Glutamatergic neuron (in vitro differentiated cells): ENCODE data around the gene ADCY2. TPM values are rescaled to one million over a fixed set of nuclear protein-coding genes. Genes with fewer than 3 reads are reported as not detected.

Experiments used
- DNase-seq: peaks from one replicate; pipeline ENCODE4 v3.0.0; 2022
- H3K27ac Mint-ChIP-seq: one replicate; pipeline ENCODE4 v1.8.0; 2020; ENCODE audit warnings: mild to moderate bottlenecking, mixed read lengths, inconsistent platforms; ENCODE audit not compliant: unreplicated experiment
- H3K27me3 Mint-ChIP-seq: one replicate; pipeline ENCODE4 v1.8.0; 2020; ENCODE audit warnings: mild to moderate bottlenecking, moderate library complexity, mixed read lengths, inconsistent platforms; ENCODE audit not compliant: unreplicated experiment
- H3K36me3 Mint-ChIP-seq: one replicate; pipeline ENCODE4 v1.8.0; 2020; ENCODE audit warnings: mild to moderate bottlenecking, mixed read lengths, inconsistent platforms; ENCODE audit not compliant: unreplicated experiment
- H3K4me1 Mint-ChIP-seq: one replicate; pipeline ENCODE4 v1.8.0; 2020; ENCODE audit warnings: mild to moderate bottlenecking, low read depth, mixed read lengths, inconsistent platforms; ENCODE audit not compliant: unreplicated experiment
- H3K4me3 Mint-ChIP-seq: one replicate; pipeline ENCODE4 v1.8.0; 2020; ENCODE audit warnings: mild to moderate bottlenecking, mixed read lengths, inconsistent platforms; ENCODE audit not compliant: unreplicated experiment
- H3K9me3 Mint-ChIP-seq: one replicate; pipeline ENCODE4 v1.8.0; 2020; ENCODE audit warnings: mild to moderate bottlenecking, moderate library complexity, mixed read lengths, inconsistent platforms; ENCODE audit not compliant: unreplicated experiment
- total RNA-seq: library from RNA; stranded (reverse); fragmentation: NEBNext Ultra II Directional; extraction: Animal tissue kit (Norgen Biotek cat#: 25700); gene quantifications from one replicate; pipeline ENCODE4 v1.2.1, GENCODE V29; 2021; ENCODE audit not compliant: unreplicated experiment
- TF ChIP-seq, protein P1 (sequence below): fragments of 200-600 bp; sonication (generic); IDR thresholded peaks from one replicate; pipeline ENCODE4 v1.5.0; 2021; ENCODE audit not compliant: partially characterized antibody, unreplicated experiment

Gene ADCY2
- total RNA-seq, 1 donor from 2014 or later: 3.8 TPM

DNA sequence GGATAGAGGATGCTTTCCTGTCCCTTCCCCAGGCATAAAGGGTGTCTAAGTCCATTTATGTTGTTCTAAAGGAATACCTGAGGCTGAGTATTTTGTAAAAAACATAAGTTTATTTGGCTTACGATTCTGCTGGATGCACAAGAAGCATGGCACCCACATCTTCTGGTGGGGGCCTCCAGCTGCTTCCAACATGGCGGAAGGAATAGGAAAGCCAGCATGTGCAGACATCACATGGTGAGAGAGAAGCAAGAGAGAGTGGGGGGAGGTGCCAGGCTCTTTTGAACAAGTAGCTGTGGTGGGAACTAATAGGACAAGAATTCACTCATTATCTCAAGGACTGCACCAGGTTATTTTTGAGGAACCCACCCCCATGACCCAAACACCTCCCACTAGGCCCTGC, 77.2 kb downstream of the ADCY2 start:
- no peak overlapping the region for H3K4me3 Mint-ChIP-seq
- no peak for DNase-seq
- no peak overlapping the region for H3K27ac Mint-ChIP-seq
- no peaks in the 10 kb centered on the region for H3K27me3 Mint-ChIP-seq
- TF ChIP-seq, protein P1, sequence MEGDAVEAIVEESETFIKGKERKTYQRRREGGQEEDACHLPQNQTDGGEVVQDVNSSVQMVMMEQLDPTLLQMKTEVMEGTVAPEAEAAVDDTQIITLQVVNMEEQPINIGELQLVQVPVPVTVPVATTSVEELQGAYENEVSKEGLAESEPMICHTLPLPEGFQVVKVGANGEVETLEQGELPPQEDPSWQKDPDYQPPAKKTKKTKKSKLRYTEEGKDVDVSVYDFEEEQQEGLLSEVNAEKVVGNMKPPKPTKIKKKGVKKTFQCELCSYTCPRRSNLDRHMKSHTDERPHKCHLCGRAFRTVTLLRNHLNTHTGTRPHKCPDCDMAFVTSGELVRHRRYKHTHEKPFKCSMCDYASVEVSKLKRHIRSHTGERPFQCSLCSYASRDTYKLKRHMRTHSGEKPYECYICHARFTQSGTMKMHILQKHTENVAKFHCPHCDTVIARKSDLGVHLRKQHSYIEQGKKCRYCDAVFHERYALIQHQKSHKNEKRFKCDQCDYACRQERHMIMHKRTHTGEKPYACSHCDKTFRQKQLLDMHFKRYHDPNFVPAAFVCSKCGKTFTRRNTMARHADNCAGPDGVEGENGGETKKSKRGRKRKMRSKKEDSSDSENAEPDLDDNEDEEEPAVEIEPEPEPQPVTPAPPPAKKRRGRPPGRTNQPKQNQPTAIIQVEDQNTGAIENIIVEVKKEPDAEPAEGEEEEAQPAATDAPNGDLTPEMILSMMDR: no peak
- no peaks in the 10 kb centered on the region for H3K4me1 Mint-ChIP-seq
- peaks cover 7% of the 10 kb centered on the region for H3K36me3 Mint-ChIP-seq
- no peaks in the 10 kb centered on the region for H3K9me3 Mint-ChIP-seq

DNA sequence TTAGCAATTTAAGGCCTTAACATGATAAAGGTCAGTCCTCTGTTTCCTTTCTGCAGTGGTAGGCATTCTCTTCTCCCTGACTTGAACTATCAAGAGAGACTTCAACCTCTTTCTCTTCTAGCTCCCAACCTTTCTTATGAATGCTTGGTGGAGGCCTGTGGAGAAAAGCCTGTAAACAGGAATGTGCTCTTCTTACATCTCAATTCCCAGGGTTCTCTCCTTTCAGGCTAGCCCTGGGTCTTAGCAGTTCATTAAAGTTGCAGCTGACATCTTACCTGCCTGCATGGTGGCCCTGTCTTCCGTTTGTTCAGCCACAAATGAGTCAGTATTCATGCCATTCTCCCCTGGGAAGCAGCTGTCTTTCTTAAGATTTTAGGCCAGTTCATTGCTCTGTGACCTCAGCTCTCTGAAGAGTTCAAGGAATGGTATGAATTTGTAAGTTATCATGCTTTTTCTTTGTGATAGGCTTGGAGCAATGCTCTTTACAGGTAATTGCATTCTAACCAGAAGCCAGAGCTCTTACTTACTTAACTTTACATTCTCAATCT, 77.8 kb downstream of the ADCY2 start:
- Mint-ChIP-seq H3K4me1 (no peaks in the 10 kb centered on the region), H3K27me3 (no peaks in the 10 kb centered on the region), H3K36me3 (peaks cover 7% of the 10 kb centered on the region), H3K4me3 (no peak overlapping the region), H3K27ac (no peak overlapping the region), H3K9me3 (no peaks in the 10 kb centered on the region)
- no peak for DNase-seq
- TF ChIP-seq, protein P1: no peak

DNA sequence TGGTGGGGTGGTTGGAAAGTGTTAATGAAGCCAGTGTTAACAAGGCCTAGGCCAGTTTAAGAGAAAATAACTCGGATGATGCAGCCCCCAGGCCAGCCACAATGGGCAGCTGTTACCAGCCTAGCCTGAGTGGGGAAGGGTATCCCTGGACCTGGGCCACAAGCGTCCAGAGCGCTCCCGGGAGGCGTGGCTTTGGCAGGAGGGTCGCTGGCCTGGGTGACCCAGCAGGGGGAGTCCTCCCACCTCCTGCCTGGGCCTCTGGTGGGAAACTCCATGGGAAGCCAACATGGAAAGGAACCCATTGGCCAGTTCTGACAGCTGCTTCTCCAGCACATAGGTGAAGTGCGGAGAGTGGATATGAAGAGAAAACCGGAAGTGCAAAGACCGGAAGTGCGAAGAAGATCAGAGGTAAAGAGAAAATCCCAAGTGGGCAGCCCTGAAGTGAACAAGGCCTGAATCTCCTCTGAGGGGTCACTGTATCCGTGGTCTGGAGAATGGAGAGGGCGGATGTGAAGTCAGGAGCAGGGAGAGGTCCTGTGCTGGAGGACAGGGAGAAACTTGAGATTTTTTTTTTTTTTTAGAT, 79.0 kb downstream of the ADCY2 start:
- Mint-ChIP-seq H3K9me3 (no peaks in the 10 kb centered on the region), H3K4me3 (no peak overlapping the region), H3K4me1 (no peaks in the 10 kb centered on the region), H3K27ac (no peak overlapping the region), H3K36me3 (peaks cover 7% of the 10 kb centered on the region), H3K27me3 (no peaks in the 10 kb centered on the region)
- DNase-seq: no peak
- TF ChIP-seq, protein P1: no peak

DNA sequence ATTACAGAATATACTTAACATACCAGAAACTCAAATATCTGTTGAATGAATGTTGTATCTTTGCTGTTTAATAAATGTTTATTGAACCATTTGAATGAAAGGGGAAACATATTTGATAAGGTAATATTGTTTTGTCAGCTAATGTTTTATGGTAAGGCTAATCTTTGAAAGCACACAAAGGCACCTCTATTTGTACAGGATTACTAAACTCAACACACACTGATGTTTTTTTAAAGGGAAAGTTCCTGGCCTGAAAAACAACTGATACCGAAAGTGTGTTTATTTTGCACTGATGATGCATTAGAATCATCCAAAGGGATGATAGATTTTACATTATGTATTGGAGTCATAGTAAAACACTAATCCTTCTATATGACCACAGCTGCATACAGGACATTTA, 82.5 kb downstream of the ADCY2 start:
- no peak overlapping the region for H3K4me3 Mint-ChIP-seq
- H3K27me3 Mint-ChIP-seq: no peaks in the 10 kb centered on the region
- H3K9me3 Mint-ChIP-seq: no peaks in the 10 kb centered on the region
- no peak overlapping the region for H3K27ac Mint-ChIP-seq
- peaks cover 4% of the 10 kb centered on the region for H3K4me1 Mint-ChIP-seq
- no peak for DNase-seq
- TF ChIP-seq, protein P1: no peak
- no peaks in the 10 kb centered on the region for H3K36me3 Mint-ChIP-seq

DNA sequence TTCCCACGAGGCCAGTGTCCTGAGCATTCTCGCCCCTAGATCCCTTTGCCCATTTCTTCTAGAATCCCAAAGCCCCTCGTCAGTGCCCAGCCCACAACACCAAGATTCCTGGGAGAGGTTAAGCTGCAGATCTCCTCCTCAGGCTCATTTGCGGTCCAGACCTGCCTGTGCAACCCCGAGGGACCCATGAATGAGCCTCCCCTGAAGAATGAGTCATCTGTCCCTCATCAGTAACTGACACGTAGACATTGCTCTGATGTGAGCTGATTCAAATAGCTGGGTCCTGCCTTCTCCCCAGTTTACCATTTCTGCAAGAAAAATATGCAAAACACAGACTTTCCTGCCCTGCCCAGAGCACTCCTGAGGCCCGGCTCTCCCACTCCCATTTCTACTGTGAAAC, 92.8 kb downstream of the ADCY2 start:
- Mint-ChIP-seq H3K27ac (no peak overlapping the region), H3K27me3 (no peaks in the 10 kb centered on the region), H3K4me3 (no peak overlapping the region), H3K36me3 (peaks cover 11% of the 10 kb centered on the region), H3K9me3 (no peaks in the 10 kb centered on the region), H3K4me1 (peaks cover 8% of the 10 kb centered on the region)
- DNase-seq: no peak
- TF ChIP-seq, protein P1: no peak
